ENCODE results near the gene OTUB2. TPM values are rescaled to one million over a fixed set of nuclear protein-coding genes. Genes with fewer than 3 reads are reported as not detected.

OTUB2 gene
- total RNA-seq, 2 experiments from 2014 or later = 0.28 to 0.84 TPM

GRCh38 chr14:93986955-93987354 is 39.2 kb upstream of the OTUB2 start:
- no peak overlapping the region for H3K4me3 ChIP-seq (ENCODE audit: low read depth, low read length, poor library complexity, severe bottlenecking)
- no peaks in the 10 kb centered on the region for H4K20me1 ChIP-seq (ENCODE audit: insufficient read depth, low read length)
- peaks cover 8% of the 10 kb centered on the region for H3K4me1 ChIP-seq (ENCODE audit: insufficient read depth, low read length, poor library complexity, severe bottlenecking)
- H3K4me2 ChIP-seq (ENCODE audit: low read length) = no peak overlapping the region
- H3K36me3 ChIP-seq (ENCODE audit: insufficient read depth, low read length) = no peaks in the 10 kb centered on the region
- H3K9me3 ChIP-seq (ENCODE audit: low read length) = no peaks in the 10 kb centered on the region
- CTCF ChIA-PET (ENCODE audit: unreplicated experiment) = no interaction called here
- intact Hi-C loops (cut with micrococcal nuclease; ENCODE audit: unreplicated experiment) = no loop called here
- H2AFZ ChIP-seq (ENCODE audit: low read length) = no peak overlapping the region
- TF ChIP-seq EZH2phosphoT487 (IDR thresholded peaks at IDR 0.05; ENCODE audit: borderline replicate concordance, low read depth, low read length) (no peak), CTCF (conservative IDR thresholded peaks at IDR 0.05; ENCODE audit: low read length) (no peak)
- DNase-seq (ENCODE audit: low spot score) = no peak
- no peaks in the 10 kb centered on the region for H3K9me2 ChIP-seq (ENCODE audit: insufficient read depth, low read length)
- POLR2A ChIA-PET = interaction anchor here (0.6 to 0.7 kb wide), 2 partner anchors 52 to 331 kb away, joined by 3 read pairs; no protein-coding TSS in a partner anchor
- no peak overlapping the region for H3K27ac ChIP-seq (ENCODE audit: low read depth, low read length, poor library complexity, severe bottlenecking)
- no TSS peak for BruUV-seq (replicated peaks)
- H3K79me2 ChIP-seq (ENCODE audit: insufficient read depth, low read depth, low read length) = no peaks in the 10 kb centered on the region

GRCh38 chr14:93987376-93987775 is 38.8 kb upstream of the OTUB2 start:
- Histone ChIP-seq H2AFZ (ENCODE audit: low read length) (no peak overlapping the region), H4K20me1 (ENCODE audit: insufficient read depth, low read length) (no peaks in the 10 kb centered on the region), H3K36me3 (ENCODE audit: insufficient read depth, low read length) (no peaks in the 10 kb centered on the region), H3K9me2 (ENCODE audit: insufficient read depth, low read length) (no peaks in the 10 kb centered on the region), H3K9me3 (ENCODE audit: low read length) (no peaks in the 10 kb centered on the region), H3K4me1 (ENCODE audit: insufficient read depth, low read length, poor library complexity, severe bottlenecking) (peaks cover 8% of the 10 kb centered on the region), H3K4me2 (ENCODE audit: low read length) (no peak overlapping the region), H3K79me2 (ENCODE audit: insufficient read depth, low read depth, low read length) (no peaks in the 10 kb centered on the region), H3K4me3 (ENCODE audit: low read depth, low read length, poor library complexity, severe bottlenecking) (no peak overlapping the region), H3K27ac (ENCODE audit: low read depth, low read length, poor library complexity, severe bottlenecking) (no peak overlapping the region)
- no TSS peak for BruUV-seq (replicated peaks)
- POLR2A ChIA-PET = no interaction called here
- CTCF ChIA-PET (ENCODE audit: unreplicated experiment) = no interaction called here
- TF ChIP-seq CTCF (conservative IDR thresholded peaks at IDR 0.05; ENCODE audit: low read length) (no peak), EZH2phosphoT487 (IDR thresholded peaks at IDR 0.05; ENCODE audit: borderline replicate concordance, low read depth, low read length) (no peak)
- intact Hi-C loops (cut with micrococcal nuclease; ENCODE audit: unreplicated experiment) = no loop called here
- DNase-seq (ENCODE audit: low spot score) = no peak

- no TSS peak for BruUV-seq (replicated peaks)
- CTCF ChIA-PET (ENCODE audit: unreplicated experiment) = no interaction called here
- Histone ChIP-seq H3K4me2 (ENCODE audit: low read length) (no peak overlapping the region), H3K4me1 (ENCODE audit: insufficient read depth, low read length, poor library complexity, severe bottlenecking) (peaks cover 8% of the 10 kb centered on the region), H3K27ac (ENCODE audit: low read depth, low read length, poor library complexity, severe bottlenecking) (no peak overlapping the region), H3K79me2 (ENCODE audit: insufficient read depth, low read depth, low read length) (no peaks in the 10 kb centered on the region), H4K20me1 (ENCODE audit: insufficient read depth, low read length) (no peaks in the 10 kb centered on the region), H3K9me3 (ENCODE audit: low read length) (no peaks in the 10 kb centered on the region), H3K9me2 (ENCODE audit: insufficient read depth, low read length) (no peaks in the 10 kb centered on the region), H3K4me3 (ENCODE audit: low read depth, low read length, poor library complexity, severe bottlenecking) (no peak overlapping the region), H3K36me3 (ENCODE audit: insufficient read depth, low read length) (no peaks in the 10 kb centered on the region), H2AFZ (ENCODE audit: low read length) (no peak overlapping the region)
- DNase-seq (ENCODE audit: low spot score) = no peak
- POLR2A ChIA-PET = no interaction called here
- TF ChIP-seq CTCF (conservative IDR thresholded peaks at IDR 0.05; ENCODE audit: low read length) (no peak), EZH2phosphoT487 (IDR thresholded peaks at IDR 0.05; ENCODE audit: borderline replicate concordance, low read depth, low read length) (no peak)
- intact Hi-C loops (cut with micrococcal nuclease; ENCODE audit: unreplicated experiment) = no loop called here
Measured at GRCh38 chr14:93987815-93988476, 38.2 kb upstream of the OTUB2 start.
